ENCODE results near the gene TFF1.
A peak's percentile ranks its signal among the peaks of the same experiment; 100 is the strongest.

Gene TFF1

DNA sequence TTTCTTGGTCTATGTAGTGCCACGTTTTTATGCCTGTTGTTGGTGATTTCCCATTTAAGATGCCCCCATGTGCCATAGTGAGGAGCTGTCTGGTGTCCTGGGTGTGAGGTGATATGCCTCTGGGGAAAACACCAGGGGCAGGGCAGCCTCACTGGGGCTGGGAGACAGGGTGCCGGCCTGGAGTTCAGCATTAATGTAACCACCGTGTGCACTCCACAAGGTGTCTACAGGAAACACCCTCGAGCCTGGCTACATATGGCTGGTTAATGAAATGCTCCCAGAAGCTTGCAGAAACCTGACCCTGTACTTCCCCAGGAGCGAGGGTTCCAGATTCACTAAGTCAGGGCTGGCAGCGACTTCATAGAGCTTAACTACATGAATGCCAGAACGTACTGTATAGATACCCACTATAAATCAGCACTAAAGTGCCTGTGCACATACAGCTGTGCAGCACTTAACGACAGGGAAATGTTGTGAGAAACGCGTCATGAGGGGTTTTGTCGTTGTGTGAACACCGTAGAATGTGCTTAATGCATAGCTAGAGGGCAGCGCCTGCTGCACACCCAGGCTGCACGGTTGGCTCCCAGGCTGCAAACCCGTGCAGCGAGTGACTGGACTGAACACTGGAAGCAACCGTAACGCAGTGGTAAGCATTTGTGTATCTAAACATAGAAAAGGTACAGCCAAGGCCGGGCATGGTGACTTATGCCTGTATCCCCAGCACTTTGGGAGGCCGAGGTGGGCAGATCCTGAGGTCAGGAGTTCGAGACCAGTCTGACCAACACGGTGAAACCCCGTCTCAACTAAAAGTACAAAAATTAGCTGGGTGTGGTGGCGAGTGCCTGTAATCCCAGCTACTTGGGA, 25.9 kb downstream of the TFF1 start:
- no peak overlapping the region for H3K4me3 ChIP-seq (ENCODE audit: low read depth, low read length)
- no peaks in the 10 kb centered on the region for H3K9me3 ChIP-seq (ENCODE audit: control insufficient read depth, insufficient read depth, low read depth, low read length)
- no peak overlapping the region for H3K9ac ChIP-seq (ENCODE audit: low read length)
- no peaks in the 10 kb centered on the region for H3K27me3 ChIP-seq (ENCODE audit: control insufficient read depth, insufficient read depth, low read length)
- H3K36me3 ChIP-seq (ENCODE audit: control insufficient read depth, insufficient read depth, low read length): no peaks in the 10 kb centered on the region
- no peak overlapping the region for H3K27ac ChIP-seq (ENCODE audit: low read depth, low read length)
- peaks cover 17% of the 10 kb centered on the region for H3K4me1 ChIP-seq (ENCODE audit: control insufficient read depth, insufficient read depth, low read length)

DNA sequence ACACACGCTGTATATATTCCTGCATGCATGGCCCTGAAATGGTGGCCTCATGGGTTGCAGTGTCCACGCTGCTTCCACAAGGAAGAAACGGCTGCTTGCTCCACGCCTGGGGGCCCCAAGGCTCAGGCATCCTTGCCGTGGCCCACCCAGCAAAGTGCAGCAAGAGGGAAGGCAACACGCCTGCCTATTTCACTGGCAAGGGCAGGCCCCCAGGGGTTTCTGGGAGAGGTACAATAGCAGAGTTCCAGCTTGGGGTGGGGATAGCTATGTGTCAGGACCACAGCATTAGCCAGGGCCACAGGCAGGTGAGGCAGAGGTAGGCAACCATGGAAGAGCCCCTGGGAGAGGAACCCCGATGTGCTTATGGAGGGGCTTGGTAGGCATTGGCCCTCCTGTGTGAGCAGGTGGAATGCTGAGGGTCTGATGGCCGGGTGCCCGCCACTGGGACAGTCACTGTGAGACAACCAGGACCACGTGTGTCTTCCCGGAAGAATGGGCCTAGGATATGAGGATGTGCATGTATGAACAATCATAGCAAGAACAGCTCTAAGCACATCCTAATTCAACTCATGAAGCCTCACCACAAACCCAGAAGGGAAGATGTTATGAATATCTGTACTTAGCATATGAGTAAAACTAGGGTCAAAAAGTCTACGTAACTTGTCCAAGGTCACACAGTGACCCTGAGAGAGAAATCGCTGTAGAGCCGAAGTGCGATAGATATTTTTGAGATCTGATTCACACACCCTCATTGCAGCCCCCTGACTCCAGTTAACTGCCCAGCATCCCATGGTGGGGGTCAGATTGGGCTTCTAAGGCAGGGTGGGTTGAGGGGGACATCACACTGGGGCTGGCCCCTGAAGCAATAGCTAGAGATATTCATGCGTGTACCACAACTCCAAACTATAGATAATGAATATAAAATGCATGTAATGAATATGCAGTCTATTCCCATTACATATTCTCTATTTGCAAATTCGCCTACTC, 27.3 kb downstream of the TFF1 start:
- H3K27ac ChIP-seq (ENCODE audit: low read depth, low read length): no peak overlapping the region
- H3K27me3 ChIP-seq (ENCODE audit: control insufficient read depth, insufficient read depth, low read length): no peaks in the 10 kb centered on the region
- no peaks in the 10 kb centered on the region for H3K36me3 ChIP-seq (ENCODE audit: control insufficient read depth, insufficient read depth, low read length)
- no peaks in the 10 kb centered on the region for H3K9me3 ChIP-seq (ENCODE audit: control insufficient read depth, insufficient read depth, low read depth, low read length)
- H3K4me3 ChIP-seq (ENCODE audit: low read depth, low read length): no peak overlapping the region
- peaks cover 17% of the 10 kb centered on the region for H3K4me1 ChIP-seq (ENCODE audit: control insufficient read depth, insufficient read depth, low read length)
- H3K9ac ChIP-seq (ENCODE audit: low read length): no peak overlapping the region

DNA sequence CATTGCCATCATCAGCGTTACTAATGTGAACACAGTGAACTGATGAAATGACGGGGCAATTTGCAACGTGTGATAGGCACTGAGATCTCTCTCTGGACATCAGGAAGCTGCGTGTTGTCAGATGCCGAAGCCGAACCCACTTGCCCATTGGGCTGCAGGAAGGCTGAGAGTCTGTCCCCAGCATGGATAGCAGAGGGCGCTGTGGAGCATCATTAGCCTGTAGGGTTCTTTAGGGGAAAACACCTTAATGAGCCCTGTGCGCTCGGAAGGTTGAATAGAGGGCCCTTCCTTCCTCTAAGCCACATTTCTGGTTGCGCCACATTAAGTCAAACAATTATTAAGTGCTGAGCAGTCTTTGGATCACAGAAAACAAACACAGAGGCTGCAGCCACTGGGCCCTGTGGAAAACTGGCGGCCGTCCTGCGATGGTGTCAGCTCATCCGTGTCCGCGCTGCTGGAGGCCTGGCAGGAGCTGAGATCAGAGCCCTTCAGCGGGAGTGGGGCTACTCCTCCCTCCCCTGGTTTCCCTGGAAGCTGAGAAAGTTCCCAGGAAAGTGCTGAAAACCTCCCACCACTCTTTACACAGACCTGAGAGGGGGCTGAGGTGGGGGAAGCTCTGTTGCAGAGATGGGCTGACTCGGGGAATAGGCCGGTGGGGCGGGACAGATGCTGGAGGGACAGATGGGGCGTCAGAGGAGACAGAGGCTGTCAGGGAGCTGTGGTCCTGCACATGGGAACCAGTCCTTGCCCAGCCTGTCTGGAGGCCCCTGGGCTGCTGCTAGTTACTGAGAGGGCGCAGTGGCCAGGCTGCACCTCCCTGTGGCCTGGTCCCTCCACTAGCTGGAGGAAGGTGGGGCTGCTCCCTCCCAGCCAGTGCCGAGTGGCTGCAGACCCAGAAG, 28.3 kb downstream of the TFF1 start:
- H3K9me3 ChIP-seq (ENCODE audit: control insufficient read depth, insufficient read depth, low read depth, low read length): no peaks in the 10 kb centered on the region
- no peaks in the 10 kb centered on the region for H3K36me3 ChIP-seq (ENCODE audit: control insufficient read depth, insufficient read depth, low read length)
- H3K27me3 ChIP-seq (ENCODE audit: control insufficient read depth, insufficient read depth, low read length): no peaks in the 10 kb centered on the region
- no peak overlapping the region for H3K27ac ChIP-seq (ENCODE audit: low read depth, low read length)
- no peak overlapping the region for H3K4me3 ChIP-seq (ENCODE audit: low read depth, low read length)
- no peak overlapping the region for H3K9ac ChIP-seq (ENCODE audit: low read length)
- H3K4me1 ChIP-seq (ENCODE audit: control insufficient read depth, insufficient read depth, low read length): peaks cover 17% of the 10 kb centered on the region

DNA sequence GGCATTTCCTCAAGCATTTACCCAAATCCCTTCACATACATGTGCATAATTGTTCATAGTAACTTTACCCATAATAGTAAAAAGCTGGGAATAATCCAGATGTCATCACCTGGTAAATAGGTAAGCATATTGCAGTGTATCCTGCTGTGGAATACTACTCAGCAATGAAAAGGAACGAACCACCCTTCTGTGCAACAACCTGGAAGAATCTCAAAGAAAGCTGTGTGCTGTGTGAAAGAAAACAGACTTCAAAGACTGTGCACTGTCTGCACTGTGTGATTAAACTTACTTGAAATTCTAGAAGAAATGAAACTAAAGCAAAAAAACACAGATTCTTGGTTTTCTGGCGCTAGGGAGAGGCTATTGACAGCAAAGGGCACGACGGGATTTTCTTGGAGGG, 29.1 kb downstream of the TFF1 start:
- no peak overlapping the region for H3K4me3 ChIP-seq (ENCODE audit: low read depth, low read length)
- H3K9me3 ChIP-seq (ENCODE audit: control insufficient read depth, insufficient read depth, low read depth, low read length): peaks cover 3% of the 10 kb centered on the region
- no peak overlapping the region for H3K9ac ChIP-seq (ENCODE audit: low read length)
- no peaks in the 10 kb centered on the region for H3K36me3 ChIP-seq (ENCODE audit: control insufficient read depth, insufficient read depth, low read length)
- no peaks in the 10 kb centered on the region for H3K27me3 ChIP-seq (ENCODE audit: control insufficient read depth, insufficient read depth, low read length)
- H3K27ac ChIP-seq (ENCODE audit: low read depth, low read length): no peak overlapping the region
- peaks cover 17% of the 10 kb centered on the region for H3K4me1 ChIP-seq (ENCODE audit: control insufficient read depth, insufficient read depth, low read length)

DNA sequence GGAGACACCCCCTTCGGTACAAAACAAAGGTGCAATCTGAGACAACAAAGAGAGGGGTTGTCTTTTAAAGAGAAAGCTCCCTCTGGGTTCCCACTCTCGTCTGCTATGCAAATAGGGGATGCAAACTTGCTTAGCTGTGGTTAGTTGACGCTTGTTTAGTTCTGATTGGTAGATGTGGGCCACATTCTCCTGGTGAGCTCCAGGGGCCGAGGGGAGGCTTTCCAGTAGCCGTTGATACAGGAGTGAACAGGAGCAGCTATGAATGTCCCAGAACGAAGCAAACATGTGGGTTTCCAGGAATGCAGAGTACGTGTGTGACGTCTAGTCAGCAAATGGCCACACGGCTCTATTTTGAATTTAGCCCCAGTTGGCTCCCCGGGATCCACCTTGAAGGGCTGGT, 30.3 kb downstream of the TFF1 start:
- no peaks in the 10 kb centered on the region for H3K36me3 ChIP-seq (ENCODE audit: control insufficient read depth, insufficient read depth, low read length)
- peak overlapping the region; percentile 79 for H3K27ac ChIP-seq (ENCODE audit: low read depth, low read length)
- H3K4me3 ChIP-seq (ENCODE audit: low read depth, low read length): no peak overlapping the region
- peaks cover 17% of the 10 kb centered on the region for H3K4me1 ChIP-seq (ENCODE audit: control insufficient read depth, insufficient read depth, low read length)
- peaks cover 15% of the 10 kb centered on the region for H3K9me3 ChIP-seq (ENCODE audit: control insufficient read depth, insufficient read depth, low read depth, low read length)
- H3K9ac ChIP-seq (ENCODE audit: low read length): no peak overlapping the region
- H3K27me3 ChIP-seq (ENCODE audit: control insufficient read depth, insufficient read depth, low read length): no peaks in the 10 kb centered on the region

DNA sequence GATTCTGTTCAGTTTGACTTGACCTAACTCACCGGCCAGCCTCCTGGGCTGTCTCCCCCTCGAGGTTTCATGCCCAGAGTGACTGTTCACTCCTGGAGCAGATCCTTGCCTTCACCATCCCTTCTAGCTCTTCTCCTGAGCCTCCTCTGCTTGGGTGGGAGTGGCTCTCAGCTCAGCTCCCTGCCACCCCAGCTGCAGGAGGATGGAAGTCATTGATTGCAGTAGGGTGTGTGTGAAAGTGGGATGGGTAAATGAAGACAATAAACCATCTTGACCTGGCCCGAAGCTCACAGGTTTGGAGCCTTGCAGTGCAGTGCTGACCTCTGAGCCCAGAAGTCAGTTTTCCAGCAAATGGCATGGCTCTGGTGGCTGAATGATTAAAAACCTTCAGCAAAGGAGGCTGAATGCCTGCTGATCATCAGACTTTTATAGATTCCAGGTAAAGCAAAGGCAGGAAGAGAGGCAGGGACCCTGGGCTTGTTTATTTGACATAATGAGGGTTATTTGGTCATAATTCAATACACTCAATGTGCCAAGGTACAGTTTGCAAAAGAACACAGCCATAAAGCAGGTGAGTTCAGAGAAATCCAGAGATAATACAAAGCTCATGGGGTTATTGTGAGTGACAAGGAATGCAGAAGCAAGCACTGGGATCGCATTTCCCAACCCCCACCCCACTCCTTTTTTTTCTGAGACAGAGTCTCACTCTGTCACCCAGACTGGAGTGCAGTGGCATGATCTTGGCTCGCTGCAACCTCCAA, 33.6 kb downstream of the TFF1 start:
- H3K9ac ChIP-seq (ENCODE audit: low read length): no peak overlapping the region
- H3K27ac ChIP-seq (ENCODE audit: low read depth, low read length): no peak overlapping the region
- H3K27me3 ChIP-seq (ENCODE audit: control insufficient read depth, insufficient read depth, low read length): no peaks in the 10 kb centered on the region
- no peak overlapping the region for H3K4me3 ChIP-seq (ENCODE audit: low read depth, low read length)
- peaks cover 34% of the 10 kb centered on the region for H3K9me3 ChIP-seq (ENCODE audit: control insufficient read depth, insufficient read depth, low read depth, low read length)
- no peaks in the 10 kb centered on the region for H3K36me3 ChIP-seq (ENCODE audit: control insufficient read depth, insufficient read depth, low read length)
- peaks cover 9% of the 10 kb centered on the region for H3K4me1 ChIP-seq (ENCODE audit: control insufficient read depth, insufficient read depth, low read length)

DNA sequence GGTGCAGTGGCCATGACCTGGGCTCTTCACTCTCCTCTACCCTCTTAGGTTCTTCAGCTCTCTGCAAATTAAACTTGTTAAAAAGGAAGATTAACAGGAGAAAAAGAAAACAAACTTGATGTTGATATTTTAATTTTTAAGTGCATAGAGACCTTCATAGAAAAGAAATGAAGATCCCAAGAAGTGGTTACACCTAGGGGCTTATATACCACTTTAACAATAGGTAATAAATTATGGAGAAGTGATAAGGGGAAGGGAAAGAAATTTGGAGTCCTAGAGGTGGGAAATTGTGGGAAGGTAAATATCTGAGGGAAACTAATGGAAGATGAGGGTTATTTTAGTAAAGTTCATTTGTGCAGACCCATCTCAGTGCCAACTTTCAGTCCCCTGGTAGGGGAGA, 34.7 kb downstream of the TFF1 start:
- Histone ChIP-seq H3K9ac (ENCODE audit: low read length) (no peak overlapping the region), H3K4me1 (ENCODE audit: control insufficient read depth, insufficient read depth, low read length) (peaks cover 9% of the 10 kb centered on the region), H3K27ac (ENCODE audit: low read depth, low read length) (no peak overlapping the region), H3K36me3 (ENCODE audit: control insufficient read depth, insufficient read depth, low read length) (no peaks in the 10 kb centered on the region), H3K27me3 (ENCODE audit: control insufficient read depth, insufficient read depth, low read length) (no peaks in the 10 kb centered on the region), H3K4me3 (ENCODE audit: low read depth, low read length) (no peak overlapping the region), H3K9me3 (ENCODE audit: control insufficient read depth, insufficient read depth, low read depth, low read length) (peaks cover 34% of the 10 kb centered on the region)

DNA sequence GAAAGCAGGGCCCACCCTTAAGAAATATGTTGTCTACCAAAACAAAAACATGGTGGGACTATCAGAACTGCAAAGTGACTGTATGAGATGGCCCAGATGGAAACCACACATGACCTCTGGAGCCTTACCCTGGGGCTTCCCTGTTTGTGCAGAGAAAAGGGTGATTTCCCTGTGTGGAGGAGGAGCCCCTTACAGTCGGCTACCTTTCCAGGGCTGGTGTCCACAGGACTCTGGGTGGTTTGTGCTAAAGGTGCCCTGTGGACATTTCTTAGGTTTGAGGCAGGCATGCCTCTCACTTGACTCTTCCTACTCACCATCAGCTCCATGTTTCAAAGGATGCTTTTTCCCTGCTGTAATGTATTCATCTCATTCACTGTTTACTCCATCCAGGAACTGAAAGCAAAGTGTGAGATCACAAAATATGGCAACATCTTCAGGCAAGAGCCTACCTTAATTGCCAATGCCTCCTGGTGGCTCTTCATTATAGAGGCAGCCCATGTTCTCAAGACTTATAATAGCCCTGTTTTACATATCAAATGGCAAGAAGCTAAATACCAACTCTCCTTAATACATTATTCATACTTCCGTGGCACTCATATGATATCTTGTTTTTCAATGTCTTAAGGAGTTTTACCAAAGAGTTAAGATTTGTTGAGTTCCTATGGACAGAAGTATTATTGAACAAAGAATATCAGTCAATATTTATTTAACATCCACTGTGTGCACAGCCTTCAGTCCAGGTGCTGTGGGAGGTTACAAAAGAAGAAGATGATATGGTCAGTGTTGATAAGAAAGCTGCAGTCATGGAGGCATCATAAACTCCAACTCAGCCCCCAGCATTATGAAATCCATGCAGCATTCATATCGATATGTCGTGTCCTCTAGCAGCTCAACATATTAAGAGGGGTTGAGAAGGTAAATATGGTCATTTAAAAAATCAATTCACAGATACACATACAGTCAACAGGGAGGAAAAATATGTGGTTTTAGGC, 35.7 kb downstream of the TFF1 start:
- no peaks in the 10 kb centered on the region for H3K36me3 ChIP-seq (ENCODE audit: control insufficient read depth, insufficient read depth, low read length)
- H3K4me1 ChIP-seq (ENCODE audit: control insufficient read depth, insufficient read depth, low read length): peaks cover 2% of the 10 kb centered on the region; the same call in 1 of the 2 replicates
- peaks cover 36% of the 10 kb centered on the region for H3K9me3 ChIP-seq (ENCODE audit: control insufficient read depth, insufficient read depth, low read depth, low read length)
- no peak overlapping the region for H3K27ac ChIP-seq (ENCODE audit: low read depth, low read length)
- no peak overlapping the region for H3K9ac ChIP-seq (ENCODE audit: low read length)
- no peak overlapping the region; the same call in 1 of the 2 replicates for H3K4me3 ChIP-seq (ENCODE audit: low read depth, low read length)
- no peaks in the 10 kb centered on the region for H3K27me3 ChIP-seq (ENCODE audit: control insufficient read depth, insufficient read depth, low read length)

DNA sequence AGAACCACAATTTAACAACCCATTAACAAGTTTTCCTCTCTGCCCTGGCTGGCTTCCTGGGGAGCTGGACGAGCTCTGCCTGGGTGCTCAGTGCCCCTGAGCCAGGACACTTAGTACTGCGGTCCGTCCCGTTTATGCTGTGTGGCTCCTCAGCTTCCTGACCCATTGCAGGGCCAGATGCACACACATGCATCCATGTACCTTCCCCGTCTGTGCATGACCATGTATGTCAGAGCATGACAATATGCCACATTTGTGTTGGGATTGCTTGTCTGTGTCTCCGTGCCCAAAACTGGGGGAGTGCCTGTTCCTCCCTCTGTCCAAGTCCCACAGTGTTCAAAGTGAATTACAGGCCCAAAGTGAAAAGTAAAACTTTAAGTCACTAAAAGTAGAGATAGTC, 41.4 kb downstream of the TFF1 start:
- H3K9me3 ChIP-seq (ENCODE audit: control insufficient read depth, insufficient read depth, low read depth, low read length): peaks cover 19% of the 10 kb centered on the region
- no peak overlapping the region for H3K4me3 ChIP-seq (ENCODE audit: low read depth, low read length)
- no peaks in the 10 kb centered on the region for H3K36me3 ChIP-seq (ENCODE audit: control insufficient read depth, insufficient read depth, low read length)
- no peak overlapping the region for H3K9ac ChIP-seq (ENCODE audit: low read length)
- H3K4me1 ChIP-seq (ENCODE audit: control insufficient read depth, insufficient read depth, low read length): no peaks in the 10 kb centered on the region
- no peaks in the 10 kb centered on the region for H3K27me3 ChIP-seq (ENCODE audit: control insufficient read depth, insufficient read depth, low read length)
- H3K27ac ChIP-seq (ENCODE audit: low read depth, low read length): no peak overlapping the region
